K562 (cell line): ENCODE data around the gene HLA-DRB1. TPM values are rescaled to one million over a fixed set of nuclear protein-coding genes. Genes with fewer than 3 reads are reported as not detected.

Source experiments
- ATAC-seq: fragments of 200-7000 bp; cut with Tn5 transposase; 3 replicates; pipeline ENCODE4 v1.9.1; 2020; ENCODE audit warnings: moderate library complexity
- BruUV-seq: library from RNA; stranded (reverse); fragments of 400-500 nt; replicated peaks from 2 replicates; lab custom pipeline; 2021; lab: Mats Ljungman, UMichigan
- CTCF ChIA-PET: fragments of 300-600 bp; formaldehyde crosslinking; extraction: SDS; loops from one replicate; lab custom pipeline; 2021; ENCODE audit warnings: low intra/inter-chr PET ratio; lab: Yijun Ruan, JAX
- POLR2A ChIA-PET: fragments of 300-600, 350-650 bp; sonication (Branson Sonifier 250); formaldehyde crosslinking; extraction: SDS; loops from one replicate; lab custom pipeline; 2021; ENCODE audit warnings: antibody characterized with exemption, inconsistent platforms; lab: Yijun Ruan, JAX
- DNase-seq, 4 experiments: peaks; one replicate each; pipeline versions ENCODE4 v3.0.0 to v3.0.0-alpha.2; 2011 to 2018; ENCODE audit warnings: low spot score in 3 of 4, mixed read lengths in 3 of 4; ENCODE audit errors: extremely low read depth in 1 of 4
- FAIRE-seq: peaks from 2 replicates; lab custom pipeline; 2011; peaks lifted over from hg19 to GRCh38; lab: Jason Lieb, UNC
- H2AFZ ChIP-seq: 2 replicates; pipeline ENCODE4 v1.6.0; 2011; ENCODE audit warnings: low read depth, low read length, control low read depth, inconsistent platforms
- H3K27ac ChIP-seq: fragments of 200-600 bp; 3 replicates; pipeline ENCODE4 v1.8.0; 2011; ENCODE audit warnings: low read depth, mild to moderate bottlenecking, control low read depth, inconsistent platforms, low read length, moderate library complexity, mixed read lengths; ENCODE audit errors: extremely low read depth
- H3K27me3 ChIP-seq, 2 experiments: fragments of 300-600 bp in 1 of 2; 2 replicates in 1 of 2; 3 replicates in 1 of 2; pipeline versions ENCODE4 v1.6.0 to v1.8.0; 2011; ENCODE audit warnings: inconsistent platforms in 2 of 2, low read length in 2 of 2, mild to moderate bottlenecking in 1 of 2, mixed read lengths in 1 of 2, moderate library complexity in 1 of 2; ENCODE audit not compliant: control insufficient read depth in 2 of 2, insufficient read depth in 2 of 2
- H3K36me3 ChIP-seq: fragments of 300-600 bp; 3 replicates; pipeline ENCODE4 v1.8.0; 2011; ENCODE audit warnings: mild to moderate bottlenecking, low read length, inconsistent platforms; ENCODE audit not compliant: control insufficient read depth, insufficient read depth
- H3K4me1 ChIP-seq, 2 experiments: fragments of 200-600 bp in 1 of 2; replicated peaks in 1 of 2; 2 replicates in 1 of 2; 3 replicates in 1 of 2; pipeline versions ENCODE4 v1.5.1 to v1.8.0; 2011; ENCODE audit warnings: inconsistent platforms in 2 of 2, low read length in 2 of 2, mild to moderate bottlenecking in 1 of 2, mixed read lengths in 1 of 2, moderate library complexity in 1 of 2; ENCODE audit not compliant: control insufficient read depth in 2 of 2, insufficient read depth in 2 of 2
- H3K4me2 ChIP-seq: 2 replicates; pipeline ENCODE4 v1.6.1; 2011; ENCODE audit warnings: low read length, control low read depth, inconsistent platforms, mixed read lengths; ENCODE audit not compliant: insufficient read depth
- H3K4me3 ChIP-seq: fragments of 200-600 bp; sonication (generic), shearing (Covaris generic); 2 replicates; pipeline ENCODE4 v1.5.1; 2016; ENCODE audit warnings: control low read depth, inconsistent platforms
- H3K79me2 ChIP-seq: fragments of 200-600 bp; 3 replicates; pipeline ENCODE4 v1.8.0; 2011; ENCODE audit warnings: low read length, inconsistent platforms; ENCODE audit not compliant: control insufficient read depth, insufficient read depth
- H3K9ac ChIP-seq, 2 experiments: 2 replicates each; pipeline versions ENCODE4 v1.6.0 to v1.6.1; 2011; ENCODE audit warnings: low read depth in 2 of 2, low read length in 2 of 2, control low read depth in 1 of 2, inconsistent platforms in 1 of 2, mild to moderate bottlenecking in 1 of 2, mixed read lengths in 1 of 2; ENCODE audit not compliant: insufficient read depth in 1 of 2
- H3K9me1 ChIP-seq: one replicate; pipeline ENCODE4 v1.6.0; 2011; ENCODE audit warnings: inconsistent platforms, mild to moderate bottlenecking, low read length, moderate library complexity; ENCODE audit not compliant: control insufficient read depth, insufficient read depth
- H3K9me3 ChIP-seq: replicated peaks from 2 replicates; pipeline ENCODE4 v1.5.1; 2011; ENCODE audit warnings: low read depth, low read length, inconsistent platforms; ENCODE audit not compliant: control insufficient read depth, insufficient read depth
- H4K20me1 ChIP-seq: replicated peaks from 2 replicates; pipeline ENCODE4 v1.6.1; 2011; ENCODE audit warnings: low read length, inconsistent platforms, mixed read lengths; ENCODE audit not compliant: control insufficient read depth, insufficient read depth
- TEAD2 ChIP-seq: fragments of 450-650 bp; IDR thresholded peaks from 2 replicates; pipeline ENCODE4 v1.6.1; 2016; ENCODE audit warnings: missing genetic modification characterization, control low read depth, missing compliant biosample characterization
- THAP12 ChIP-seq: fragments of 250-450 bp; sonication (Bioruptor Pico); IDR thresholded peaks from 2 replicates; pipeline ENCODE4 v1.9.0; 2021; ENCODE audit warnings: mild to moderate bottlenecking, inconsistent platforms
- U2AF1 ChIP-seq: fragments of 200-400 bp; formaldehyde crosslinking; optimal IDR thresholded peaks from 2 replicates; pipeline ENCODE3; 2017; ENCODE audit warnings: mild to moderate bottlenecking, low read depth, low read length, moderate library complexity
- ZBTB1 ChIP-seq: sonication (generic); formaldehyde crosslinking; IDR thresholded peaks from 2 replicates; pipeline ENCODE4 v1.8.1; 2023; ENCODE audit warnings: missing genetic modification reagents, low read depth, mild to moderate bottlenecking, borderline replicate concordance
- ZBTB40 ChIP-seq, 2 experiments: fragments of 450-650 bp in 1 of 2; sonication (generic) in 1 of 2; formaldehyde crosslinking in 1 of 2; IDR thresholded peaks; 2 replicates each; pipeline versions ENCODE4 v1.7.1 to v1.9.0; 2016 to 2022; ENCODE audit warnings: inconsistent platforms in 1 of 2, mild to moderate bottlenecking in 1 of 2, missing genetic modification reagents in 1 of 2
- ZFP30 ChIP-seq: fragments of 250-450 bp; sonication (Bioruptor Pico); IDR thresholded peaks from 2 replicates; pipeline ENCODE4 v1.8.0; 2022; ENCODE audit warnings: moderate library complexity, mild to moderate bottlenecking, inconsistent platforms, borderline replicate concordance
- ZZZ3 ChIP-seq: fragments of 450-650 bp; IDR thresholded peaks from 2 replicates; pipeline ENCODE4 v1.6.1; 2016; ENCODE audit warnings: antibody characterized with exemption, mild to moderate bottlenecking, moderate library complexity
- in situ Hi-C: fragments of 300-500 bp; cut with MboI; formaldehyde crosslinking; loops from 4 replicates; pipeline ENCODE4 v1.15.0; 2018; ENCODE audit warnings: inconsistent platforms, mixed read lengths
- intact Hi-C: fragments of 100-400 bp; cut with micrococcal nuclease; formaldehyde crosslinking; loops from 2 replicates; pipeline ENCODE4 v1.14.2; 2022
- polyA plus RNA-seq, 8 experiments: library from polyadenylated mRNA; depleted of rRNA in 4 of 8; stranded (reverse) in 5 of 8; unstranded in 3 of 8; fragments of >200 nt; fragmentation: Nextera tagmentation in 2 of 8; fragmentation: Illumina TruSeq in 1 of 8; extraction: Ambion mirVana in 2 of 8; extraction: Trizol in 1 of 8; gene quantifications; 2 replicates each; pipeline versions ENCODE4 v1.2.1 to v1.2.3, GENCODE V29; 2011 to 2014; ENCODE audit warnings: inconsistent platforms in 1 of 8, missing spikeins in 1 of 8
- total RNA-seq, 7 experiments: library from RNA; depleted of rRNA in 6 of 7; stranded (reverse); fragments of >200 nt in 6 of 7; fragmentation: Illumina TruSeq in 2 of 7; extraction: Trizol in 2 of 7; gene quantifications; 2 replicates each; pipeline versions ENCODE4 v1.2.1 to v1.2.3, GENCODE V29; 2011 to 2021; ENCODE audit warnings: low replicate concordance in 1 of 7

Gene HLA-DRB1
- total and polyA plus RNA-seq, 9 of the 15 experiments (the other 6 are each of a cell fraction or from before 2014, with no cell fraction given) = 0.06 to 0.78 (median 0.06) TPM; not detected in 6

GRCh38 chr6:32623693-32624092, 34.0 kb upstream of the HLA-DRB1 start:
- Histone ChIP-seq H3K27ac (no peak overlapping the region), H3K4me3 (no peak overlapping the region), H3K79me2 (no peaks in the 10 kb centered on the region), H3K4me1 (no peaks in the 10 kb centered on the region), H2AFZ (no peak overlapping the region), H3K9ac (no peak overlapping the region), H4K20me1 (no peaks in the 10 kb centered on the region), H3K27me3 (no peaks in the 10 kb centered on the region)
- CTCF ChIA-PET = interaction anchor here (0.5 kb wide), 1 partner anchor 163 kb away, joined by 4 read pairs; no protein-coding TSS in a partner anchor
- intact Hi-C loops = no loop called here
- POLR2A ChIA-PET = no interaction called here
- in situ Hi-C loops = no loop called here
- DNase-seq (no peak), FAIRE-seq (no peak)
- no TSS peak for BruUV-seq
- TF ChIP-seq U2AF1 = no peak
- TF ChIP-seq ZBTB1 (CRISPR knock-in tag) = no peak
- no peak for TF ChIP-seq ZZZ3
- no peak for TF ChIP-seq ZFP30 (CRISPR knock-in tag)
- no peak for TF ChIP-seq THAP12
- no peak for TF ChIP-seq ZBTB40 (IDR thresholded peaks at IDR 0.05)
- no peak for TF ChIP-seq ZBTB40 (CRISPR knock-in tag; IDR thresholded peaks at IDR 0.05)
- no peak for TF ChIP-seq TEAD2 (tag)
- TF ChIP-seq, all 486 proteins: peak for 0
- Histone ChIP-seq H3K9me3 (no peaks in the 10 kb centered on the region), H3K36me3 (no peaks in the 10 kb centered on the region), H3K9me1 (no peaks in the 10 kb centered on the region), H3K4me2 (no peak overlapping the region)
- no peak for ATAC-seq
